ENCODE results near the gene SDF2.
"Not testable (repeated sequence)": the region's sequence is repeated elsewhere in the genome, so short reads cannot be mapped to it uniquely, and the experiment has no call there.

Gene SDF2

GRCh38 chr17:28684963-28685362 is 23.3 kb upstream of the SDF2 start:
- DNase-seq (ENCODE audit: low read depth in 2 of 2): no peak

- no peak for DNase-seq (ENCODE audit: low read depth in 2 of 2)
These were observed 20.9 kb upstream of the SDF2 start for GRCh38 chr17:28682655-28683054.

- no peak for DNase-seq (ENCODE audit: low read depth in 2 of 2)
These were observed 14.3 kb upstream of the SDF2 start for GRCh38 chr17:28675980-28676379.

- DNase-seq (ENCODE audit: low read depth in 2 of 2): no peak
These were observed 13.8 kb upstream of the SDF2 start for GRCh38 chr17:28675490-28675889.

GRCh38 chr17:28669918-28670317 is 8.2 kb upstream of the SDF2 start:
- DNase-seq (ENCODE audit: low read depth in 2 of 2): no peak

DNA sequence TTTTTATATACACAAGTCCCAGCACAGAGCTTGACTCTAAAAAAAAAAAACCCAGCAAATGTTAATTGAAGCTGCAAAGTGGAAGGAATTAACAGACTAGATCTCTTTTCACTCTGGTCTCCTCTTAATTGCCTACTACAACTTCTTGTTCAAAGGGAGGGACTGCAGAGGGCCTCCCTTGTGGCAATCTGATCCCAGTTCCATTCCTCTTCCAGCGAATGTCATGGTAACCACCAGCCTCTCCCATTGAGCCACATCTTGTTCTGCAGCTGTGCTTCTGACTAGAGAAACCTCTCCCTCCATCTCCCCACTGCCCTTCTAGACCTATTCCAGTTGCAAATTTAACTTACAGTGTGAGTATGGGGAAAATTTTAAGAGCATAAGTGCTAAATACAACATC is 6.2 kb upstream of the SDF2 start:
- no peak for DNase-seq (ENCODE audit: low read depth in 2 of 2)

DNA sequence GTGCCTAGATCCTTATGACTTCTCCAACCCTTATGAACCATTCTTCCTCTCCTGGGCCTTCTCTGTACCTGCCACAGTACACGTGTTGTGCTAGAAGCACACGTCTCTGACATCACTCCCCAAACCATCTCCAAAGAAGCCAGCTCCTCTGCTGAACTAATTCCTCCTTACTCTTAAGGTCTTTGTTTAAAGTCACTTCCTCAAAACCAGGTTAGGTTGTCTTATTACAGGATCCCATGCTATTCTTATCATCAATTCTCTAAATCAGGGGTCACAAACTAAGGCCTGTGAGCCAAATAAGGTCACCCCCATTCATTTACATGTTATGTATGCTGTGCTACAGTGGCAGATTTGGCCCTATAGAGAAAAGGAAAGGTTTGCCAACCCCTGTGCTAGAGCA is 4.3 kb upstream of the SDF2 start:
- DNase-seq (ENCODE audit: low read depth in 2 of 2): no peak

DNA sequence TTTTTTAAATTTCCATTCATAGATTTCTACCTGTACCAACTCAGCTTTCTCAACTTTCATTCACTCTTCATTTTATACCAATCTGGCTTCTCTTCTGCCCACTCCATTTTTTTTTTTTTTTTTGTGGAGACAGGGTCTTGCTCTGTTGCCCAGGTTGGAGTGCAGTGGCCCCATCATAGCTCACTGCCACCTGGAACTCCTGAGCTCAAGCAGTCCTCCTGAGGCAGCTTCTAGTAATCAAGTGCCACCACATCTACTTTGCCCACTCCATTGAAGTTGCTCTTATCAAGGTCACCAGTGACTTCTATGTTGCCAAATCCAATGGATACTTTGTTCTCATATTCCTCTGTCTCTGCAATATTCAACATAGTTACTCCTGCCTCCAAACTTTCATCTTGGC is 2.0 kb upstream of the SDF2 start:
- DNase-seq (ENCODE audit: low read depth in 2 of 2): no peak

GRCh38 chr17:28662527-28662829 is 772 bp upstream of the SDF2 start:
- no peak for DNase-seq (ENCODE audit: low read depth in 2 of 2)

DNA sequence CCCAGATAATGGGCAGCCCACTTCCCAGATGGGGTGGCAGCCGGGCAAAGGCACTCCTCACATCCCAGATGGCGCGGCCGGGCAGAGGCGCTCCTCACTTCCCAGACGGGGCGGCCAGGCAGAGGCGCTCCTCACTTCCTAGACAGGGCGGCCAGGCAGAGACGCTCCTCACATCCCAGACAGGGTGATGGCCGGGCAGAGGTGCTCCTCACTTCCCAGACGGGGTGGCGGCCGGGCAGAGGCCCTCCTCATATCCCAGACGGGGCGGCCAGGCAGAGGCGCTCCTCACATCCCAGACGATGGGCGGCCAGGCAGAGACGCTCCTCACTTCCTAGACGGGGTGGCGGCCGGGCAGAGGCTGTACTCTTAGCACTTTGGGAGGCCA is 2.2 kb downstream of the SDF2 start:
- DNase-seq (ENCODE audit: low read depth in 2 of 2): not testable (repeated sequence)

DNA sequence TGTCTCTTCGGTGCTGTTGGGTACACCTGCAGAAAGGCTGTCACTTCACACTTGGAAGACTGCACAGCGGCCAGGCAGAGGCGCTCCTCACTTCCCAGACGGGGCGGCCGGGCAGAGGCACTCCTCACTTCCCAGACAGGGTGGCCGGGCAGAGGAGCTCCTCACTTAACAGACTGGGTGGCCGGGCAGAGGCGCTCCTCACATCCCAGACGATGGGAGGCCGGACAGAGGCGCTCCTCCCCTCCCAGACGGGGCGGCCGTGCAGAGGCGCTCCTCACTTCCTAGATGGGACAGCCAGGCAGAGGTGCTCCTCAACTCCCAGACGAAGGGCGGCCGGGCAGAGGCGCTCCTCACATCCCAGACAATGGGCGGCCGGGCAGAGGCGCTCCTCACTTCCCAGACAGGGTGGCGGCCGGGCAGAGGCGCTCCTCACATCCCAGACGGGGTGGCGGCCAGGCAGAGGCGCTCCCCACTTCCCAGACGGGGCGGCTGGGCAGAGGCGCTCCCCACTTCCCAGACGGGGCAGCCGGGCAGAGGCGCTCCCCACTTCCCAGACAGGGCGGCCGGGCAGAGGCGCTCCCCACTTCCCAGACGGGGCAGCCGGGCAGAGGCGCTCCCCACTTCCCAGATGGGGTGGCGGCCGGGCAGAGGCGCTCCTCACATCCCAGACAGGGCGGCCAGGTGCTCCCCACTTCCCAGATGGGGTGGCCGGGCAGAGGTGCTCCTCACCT is 2.8 kb downstream of the SDF2 start:
- DNase-seq (ENCODE audit: low read depth in 2 of 2): not testable (repeated sequence)

DNA sequence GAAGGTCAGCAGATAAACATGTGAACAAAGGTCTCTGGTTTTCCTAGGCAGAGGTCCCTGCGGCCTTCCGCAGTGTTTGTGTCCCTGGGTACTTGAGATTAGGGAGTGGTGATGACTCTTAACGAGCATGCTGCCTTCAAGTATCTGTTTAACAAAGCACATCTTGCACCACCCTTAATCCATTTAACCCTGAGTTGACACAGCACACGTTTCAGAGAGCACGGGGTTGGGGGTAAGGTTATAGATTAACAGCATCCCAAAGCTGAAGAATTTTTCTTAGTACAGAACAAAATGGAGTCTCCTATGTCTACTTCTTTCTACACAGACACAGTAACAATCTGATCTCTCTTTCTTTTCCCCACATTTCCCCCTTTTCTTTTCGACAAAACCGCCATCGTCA is 3.4 kb downstream of the SDF2 start:
- DNase-seq (ENCODE audit: low read depth in 2 of 2): not testable (repeated sequence)

DNA sequence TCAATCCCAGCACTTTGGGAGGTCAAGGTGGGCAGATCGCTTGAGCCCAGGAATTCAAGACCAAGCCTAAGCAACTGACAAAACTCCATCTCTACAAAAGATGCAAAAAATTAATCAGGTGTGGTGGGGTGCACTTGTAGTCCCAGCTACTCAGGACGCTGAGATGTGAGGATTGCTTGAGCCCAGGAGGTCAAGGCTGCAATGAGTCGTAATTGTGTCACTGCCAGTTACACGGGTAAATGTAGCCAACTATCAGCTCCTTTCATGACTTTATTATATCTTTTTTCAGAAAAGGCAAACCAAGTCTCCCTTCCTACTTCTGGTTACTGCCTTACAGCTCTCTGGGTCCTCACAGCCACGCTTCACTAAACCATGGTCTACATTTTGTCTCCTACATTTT is 4.0 kb downstream of the SDF2 start:
- DNase-seq (ENCODE audit: low read depth in 2 of 2): no peak

- no peak for DNase-seq (ENCODE audit: low read depth in 2 of 2)
These were observed 6.5 kb downstream of the SDF2 start for GRCh38 chr17:28655160-28655559.

DNA sequence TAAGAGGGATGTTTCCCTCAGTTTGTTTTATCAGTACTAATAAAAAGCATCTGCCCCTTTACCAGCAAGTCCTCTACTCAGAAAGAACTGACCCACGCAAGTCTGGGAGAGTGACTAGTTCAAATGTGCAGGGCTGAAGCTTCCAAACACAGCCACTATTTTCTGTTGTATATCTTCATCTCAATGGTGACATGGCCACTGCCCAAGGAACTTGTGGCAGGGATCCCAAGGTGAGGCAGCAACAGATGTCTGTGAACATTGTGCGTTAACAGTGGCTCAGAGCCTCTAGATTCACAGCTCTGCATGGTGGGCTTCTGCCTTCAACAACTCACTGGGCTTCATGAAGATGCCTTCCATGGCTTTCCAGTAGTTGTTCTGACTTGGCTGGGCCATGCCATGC is 13.0 kb downstream of the SDF2 start:
- no peak for DNase-seq (ENCODE audit: low read depth in 2 of 2)

GRCh38 chr17:28646039-28646754 is 15.5 kb downstream of the SDF2 start:
- no peak for DNase-seq (ENCODE audit: low read depth in 2 of 2)

DNA sequence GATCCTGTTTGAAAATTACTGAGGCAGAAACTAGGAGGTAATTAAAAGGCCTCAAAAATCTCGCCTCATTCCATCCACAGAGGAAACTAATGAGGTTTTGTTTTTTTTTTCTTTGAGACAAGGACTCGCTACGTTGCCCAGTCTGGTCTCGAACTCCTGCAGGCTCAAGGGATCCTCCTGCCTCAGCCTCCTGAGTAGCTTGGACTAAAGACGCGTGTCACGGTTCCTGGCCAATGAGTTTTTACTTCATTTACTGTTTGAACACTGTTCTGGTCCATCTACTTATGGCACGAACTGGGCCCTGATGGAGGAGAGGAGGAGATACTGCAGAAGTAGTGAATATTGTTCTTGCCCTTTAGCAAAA is 16.1 kb downstream of the SDF2 start:
- no peak for DNase-seq (ENCODE audit: low read depth in 2 of 2)

- peak; percentile 91 for DNase-seq (ENCODE audit: low read depth in 2 of 2)
These were observed 16.7 kb downstream of the SDF2 start, which contains the start of gene BLTP2 for GRCh38 chr17:28644787-28645575. Gene BLTP2 (minus strand): TSS chr17:28645158. CDS start chr17:28645056, 102 bp downstream.

- DNase-seq (ENCODE audit: low read depth in 2 of 2): no peak
These were observed 17.5 kb downstream of the SDF2 start for GRCh38 chr17:28643983-28644786.

- DNase-seq (ENCODE audit: low read depth in 2 of 2): no peak
These were observed 20.1 kb downstream of the SDF2 start for GRCh38 chr17:28641579-28641978.

DNA sequence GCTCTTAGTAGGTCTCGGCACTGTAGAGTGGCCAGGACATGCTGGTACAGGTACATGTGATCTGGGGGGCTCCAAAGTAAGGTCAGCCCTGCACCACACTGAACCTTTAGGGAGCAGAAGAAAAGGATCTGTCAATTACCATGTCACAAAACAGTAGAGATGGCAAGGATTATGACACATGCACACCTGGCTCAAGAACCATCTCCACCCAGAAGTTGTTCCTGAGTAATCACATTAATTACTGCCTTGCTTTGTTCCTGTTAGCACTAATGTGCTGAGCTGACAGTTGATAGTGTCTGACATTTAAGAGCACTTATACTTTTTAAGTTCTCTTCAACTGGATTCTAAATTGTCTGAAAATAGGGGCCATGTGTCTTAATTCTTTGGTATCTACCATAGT is 26.2 kb downstream of the SDF2 start:
- no peak for DNase-seq (ENCODE audit: low read depth in 2 of 2)

Measured in stimulated activated CD4-positive, alpha-beta T cell treated with anti-CD3 and anti-CD28 coated beads, Interleukin-1b, Interleukin-23, amount 100 ng/mL, for 4 hours (primary cell).